ENCODE measurements around the gene EFCAB12.
A peak's percentile ranks its signal among the peaks of the same experiment; 100 is the strongest.
"Not testable (repeated sequence)": the region's sequence is repeated elsewhere in the genome, so short reads cannot be mapped to it uniquely, and the experiment has no call there.

EFCAB12 gene

GRCh38 chr3:129391583-129391982 is 36.9 kb downstream of the EFCAB12 start:
- not testable (repeated sequence) for DNase-seq

- no peak for DNase-seq
These were observed 38.9 kb downstream of the EFCAB12 start for GRCh38 chr3:129389572-129389937.

- DNase-seq, result not testable (repeated sequence)
These were observed 39.5 kb downstream of the EFCAB12 start for GRCh38 chr3:129388791-129389571.

DNA sequence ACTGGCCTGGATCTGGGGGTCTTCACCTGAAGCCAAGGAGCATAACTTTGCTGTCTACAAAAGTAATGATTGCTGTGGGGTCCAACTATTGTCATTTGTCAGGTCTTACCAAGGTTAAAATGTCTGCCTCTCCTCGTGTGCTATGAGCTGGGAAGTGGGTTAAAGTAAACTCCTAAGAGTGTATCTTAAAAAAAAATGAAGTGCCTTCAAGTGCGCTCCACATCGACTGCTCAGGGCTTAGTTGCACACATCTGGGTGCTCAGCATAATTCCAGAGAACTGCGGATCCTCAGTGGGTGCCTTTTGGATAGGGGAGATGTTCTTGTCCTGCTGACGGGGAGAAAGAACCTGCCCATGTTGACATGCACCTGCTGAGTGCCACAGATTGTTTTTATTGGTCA is 40.9 kb downstream of the EFCAB12 start:
- no peak for DNase-seq

DNA sequence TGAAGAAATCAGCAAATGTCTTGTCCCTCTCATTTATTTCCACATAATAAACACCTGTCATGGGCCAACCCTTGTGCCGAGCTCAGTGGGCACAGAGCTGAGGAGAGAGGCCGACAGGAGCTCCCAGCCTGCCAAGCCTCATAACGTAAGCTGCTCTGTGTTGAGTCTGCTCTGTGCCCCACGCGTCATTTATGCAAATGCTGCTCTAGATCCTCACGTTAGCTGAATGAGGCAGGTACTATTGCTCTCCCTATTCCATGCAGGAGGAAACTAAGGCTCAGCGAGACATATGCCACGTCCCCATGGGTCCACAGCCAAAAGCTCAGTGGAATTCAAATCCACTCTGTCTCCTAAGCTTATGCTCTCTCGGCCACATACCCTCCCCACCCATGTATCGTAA is 41.5 kb downstream of the EFCAB12 start:
- DNase-seq, result no peak

GRCh38 chr3:129385507-129385906 is 42.9 kb downstream of the EFCAB12 start:
- not testable (repeated sequence) for DNase-seq

- DNase-seq, result no peak
These were observed 43.7 kb downstream of the EFCAB12 start for GRCh38 chr3:129384594-129385323.

DNA sequence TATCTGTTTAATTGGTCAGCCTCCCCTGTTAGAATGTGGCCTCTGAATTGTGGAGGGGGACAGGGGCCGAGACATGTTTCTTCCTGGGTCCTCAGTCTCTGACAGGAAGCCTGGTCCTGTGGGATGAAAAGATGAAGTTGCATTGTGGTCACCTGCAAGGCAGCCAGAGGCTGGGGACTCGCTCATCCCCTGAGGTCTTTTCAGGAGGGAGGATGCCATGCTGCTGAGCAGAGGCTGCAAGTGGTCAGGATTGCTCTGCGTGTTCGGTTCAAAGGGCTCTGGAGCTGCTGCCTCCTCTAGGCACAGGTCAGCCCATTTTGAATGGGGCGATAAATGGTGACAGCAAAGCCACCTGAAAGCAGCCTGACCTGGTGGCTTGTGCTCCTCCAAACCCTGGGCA is 44.3 kb downstream of the EFCAB12 start:
- DNase-seq, result not testable (repeated sequence)

- peak in 1 of 2 experiments; percentile 57 for DNase-seq
These were observed 45.1 kb downstream of the EFCAB12 start for GRCh38 chr3:129383292-129383860.

GRCh38 chr3:129382366-129382765 is 46.1 kb downstream of the EFCAB12 start:
- no peak for DNase-seq

DNA sequence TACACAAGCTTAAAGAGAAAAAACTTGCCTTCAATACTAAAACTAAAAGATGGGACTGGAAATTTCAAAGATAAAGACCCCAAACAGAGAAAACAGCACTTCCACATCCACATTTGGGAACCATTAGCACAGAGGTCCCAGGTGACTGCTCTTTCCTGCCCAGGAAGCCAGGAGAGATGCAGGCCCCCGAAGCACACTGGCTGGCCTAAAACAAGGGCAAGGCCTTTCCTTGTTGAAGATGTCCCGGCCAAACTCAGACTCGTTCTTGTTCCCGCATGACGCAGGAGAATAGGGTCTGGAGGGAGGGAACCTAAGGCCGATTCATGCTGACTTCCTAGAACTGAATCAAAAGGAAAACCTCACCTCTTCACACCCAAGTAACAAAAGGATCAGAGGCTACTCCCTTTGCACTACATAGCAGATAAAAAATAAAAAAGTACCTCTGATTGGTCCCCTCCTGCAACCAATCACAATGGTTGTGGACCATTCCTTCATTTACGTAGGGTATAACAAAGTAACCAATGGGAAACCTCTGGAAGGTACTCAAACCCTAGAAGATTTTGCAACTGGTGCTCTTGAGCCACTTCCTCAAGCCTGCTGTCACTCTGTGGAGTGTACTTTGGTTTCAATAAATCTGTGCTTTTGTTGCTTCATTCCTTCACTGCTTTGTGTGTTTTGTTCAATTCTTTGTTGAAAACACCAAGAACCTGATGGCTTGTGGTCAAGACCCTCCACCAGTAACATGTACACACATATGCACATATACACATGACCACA is 48.7 kb downstream of the EFCAB12 start:
- DNase-seq, result no peak

GRCh38 chr3:129378949-129379348 is 49.5 kb downstream of the EFCAB12 start:
- no peak for DNase-seq

- DNase-seq, result no peak
These were observed 50.8 kb downstream of the EFCAB12 start for GRCh38 chr3:129377615-129378014.

DNA sequence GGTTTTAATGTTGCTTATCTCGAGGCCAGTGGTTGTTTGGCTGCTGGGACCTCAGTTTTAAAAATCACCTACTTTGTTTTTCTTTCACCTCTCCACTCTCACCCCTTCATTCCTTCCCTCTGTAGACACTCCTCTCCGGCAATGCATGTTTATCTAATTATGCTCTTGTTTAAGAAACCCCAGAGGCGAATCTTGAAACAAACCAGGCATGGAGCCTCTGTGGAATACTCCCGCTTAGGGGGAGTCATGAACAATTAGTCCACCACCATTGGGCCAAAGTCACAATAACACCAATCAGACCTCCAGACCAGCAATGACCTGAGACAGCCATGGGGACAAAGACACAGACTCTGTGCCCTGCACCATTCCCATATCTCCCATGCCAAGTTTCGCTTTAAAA is 53.3 kb downstream of the EFCAB12 start:
- DNase-seq, result no peak

DNA sequence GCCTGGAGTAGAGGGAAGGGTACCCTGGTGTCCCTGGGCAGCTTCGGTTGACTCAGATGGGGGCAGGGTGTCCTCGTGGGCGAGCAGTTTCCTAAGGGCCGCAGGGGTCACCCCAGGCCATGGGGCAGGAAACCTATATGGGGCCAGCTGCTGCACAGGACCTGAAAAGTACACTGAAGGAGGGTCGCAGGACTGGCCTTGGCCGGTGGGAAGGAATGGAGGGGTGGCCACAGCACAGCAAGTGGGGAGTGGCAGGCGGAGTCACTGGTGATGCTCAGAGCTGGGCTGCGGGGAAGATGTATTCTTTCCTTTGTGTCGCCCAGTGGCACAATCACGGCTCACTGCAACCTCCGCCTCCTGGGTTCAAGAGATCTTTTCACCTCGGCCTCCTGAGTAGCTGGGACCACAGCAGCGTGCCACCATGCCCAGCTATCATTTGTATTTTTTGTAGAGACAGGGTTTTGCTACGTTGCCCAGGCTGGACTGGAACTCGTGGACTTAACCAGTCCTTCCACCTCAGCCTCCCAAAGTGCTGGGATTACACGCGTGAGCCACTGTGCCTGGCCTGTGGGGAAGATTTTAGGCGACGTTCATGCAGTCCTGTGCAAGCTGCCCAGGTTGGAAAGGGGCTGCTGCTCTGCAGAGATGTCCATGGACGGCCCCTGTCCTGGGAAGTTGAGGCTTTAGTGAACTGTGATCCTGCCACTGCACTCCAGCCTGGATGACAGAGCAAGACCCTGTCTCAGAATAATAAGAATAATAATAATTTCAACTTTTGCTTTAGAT is 57.2 kb downstream of the EFCAB12 start:
- no peak for DNase-seq

GRCh38 chr3:129370248-129370964 is 58.0 kb downstream of the EFCAB12 start:
- DNase-seq, result no peak

GRCh38 chr3:129369711-129370110 is 58.7 kb downstream of the EFCAB12 start:
- no peak for DNase-seq

- no peak for DNase-seq
These were observed 60.6 kb downstream of the EFCAB12 start for GRCh38 chr3:129367821-129368220.

- DNase-seq, result no peak
These were observed 62.1 kb downstream of the EFCAB12 start for GRCh38 chr3:129366312-129366831.

- DNase-seq, result no peak
These were observed 62.9 kb downstream of the EFCAB12 start for GRCh38 chr3:129365296-129366136.

Measured in cerebellar nuclear complex (tissue), 1 donor.